ENCODE results near the gene RPRD1A.
A peak's percentile ranks its signal among the peaks of the same experiment; 100 is the strongest.

RPRD1A gene

GRCh38 chr18:36064027-36064808, 3.1 kb downstream of the RPRD1A start:
- DNase-seq (ENCODE audit: low read depth), result no peak
- no peak overlapping the region for H3K4me3 ChIP-seq (ENCODE audit: low read length)
- no peak for TF ChIP-seq CTCF (IDR thresholded peaks at IDR 0.05; ENCODE audit: insufficient read depth, low read depth, low read length, missing control alignments)

- H3K4me3 ChIP-seq (ENCODE audit: low read length), result no peak overlapping the region
- no peak for TF ChIP-seq CTCF (IDR thresholded peaks at IDR 0.05; ENCODE audit: insufficient read depth, low read depth, low read length, missing control alignments)
- no peak for DNase-seq (ENCODE audit: low read depth)
Observed at GRCh38 chr18:36058674-36059073, 8.7 kb downstream of the RPRD1A start.

- no peak for TF ChIP-seq CTCF (IDR thresholded peaks at IDR 0.05; ENCODE audit: insufficient read depth, low read depth, low read length, missing control alignments)
- DNase-seq (ENCODE audit: low read depth), result no peak
Observed at GRCh38 chr18:36051760-36052159, 15.6 kb downstream of the RPRD1A start.

GRCh38 chr18:36050479-36050878, 16.9 kb downstream of the RPRD1A start:
- peak; percentile 32 for DNase-seq (ENCODE audit: low read depth)
- no peak for TF ChIP-seq CTCF (IDR thresholded peaks at IDR 0.05; ENCODE audit: insufficient read depth, low read depth, low read length, missing control alignments)
- H3K4me3 ChIP-seq (ENCODE audit: low read length), result no peak overlapping the region

More at GRCh38 chr18:36051760-36052159, 15.6 kb downstream of the RPRD1A start:
- H3K4me3 ChIP-seq (ENCODE audit: low read length), result no peak overlapping the region

- no peak for DNase-seq (ENCODE audit: low read depth)
- H3K4me3 ChIP-seq (ENCODE audit: low read length), result no peak overlapping the region
- TF ChIP-seq CTCF (IDR thresholded peaks at IDR 0.05; ENCODE audit: insufficient read depth, low read depth, low read length, missing control alignments), result no peak
Observed at GRCh38 chr18:36047521-36047920, 19.8 kb downstream of the RPRD1A start.

- no peak for TF ChIP-seq CTCF (IDR thresholded peaks at IDR 0.05; ENCODE audit: insufficient read depth, low read depth, low read length, missing control alignments)
- H3K4me3 ChIP-seq (ENCODE audit: low read length), result no peak overlapping the region
- no peak for DNase-seq (ENCODE audit: low read depth)
Observed at GRCh38 chr18:36046898-36047297, 20.5 kb downstream of the RPRD1A start.

Data from epithelial cell of esophagus (primary cell).